ENCODE data around the gene CAVIN4. TPM values are rescaled to one million over a fixed set of nuclear protein-coding genes. Genes with fewer than 3 reads are reported as not detected.
A peak's percentile ranks its signal among the peaks of the same experiment; 100 is the strongest.

CAVIN4 gene
- total RNA-seq, 2 experiments from 2014 or later = 0.11 to 0.16 TPM

DNA sequence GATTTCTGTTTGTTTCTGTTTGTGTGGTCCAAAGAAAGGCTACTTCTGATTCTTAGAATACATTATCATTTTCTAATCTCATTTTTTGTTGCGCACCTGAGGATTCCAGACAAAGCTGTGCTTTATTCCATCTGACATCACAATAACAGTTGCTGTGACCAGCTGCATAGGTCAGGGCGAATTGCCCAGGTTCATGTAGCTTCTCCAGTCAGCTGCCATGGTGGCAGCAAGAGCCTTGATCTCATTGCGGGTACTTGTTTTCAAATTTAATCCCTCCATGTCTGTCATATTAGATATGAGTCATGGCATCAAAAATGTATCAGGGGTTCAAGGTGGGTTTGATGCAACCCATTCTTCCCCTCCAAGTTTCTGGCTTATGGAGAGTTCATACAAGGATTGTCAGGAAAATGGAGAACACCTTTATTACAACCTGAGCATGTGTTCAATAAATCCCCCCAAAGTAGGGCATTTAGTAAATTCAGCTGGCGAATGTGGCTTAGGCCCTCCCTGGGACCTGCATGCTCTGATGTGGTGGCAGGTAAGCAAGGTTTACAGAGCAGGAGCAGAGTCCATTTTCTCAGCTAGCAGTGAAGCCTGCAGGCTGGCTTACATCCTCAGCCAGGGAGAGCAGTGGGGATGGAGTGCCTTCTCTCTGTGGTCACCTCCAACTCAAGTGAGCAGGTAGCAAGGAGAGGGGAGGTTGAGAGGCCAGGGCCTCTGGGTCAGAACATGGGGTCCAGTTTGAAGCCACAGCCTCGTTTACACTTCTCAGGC, 13.9 kb downstream of the CAVIN4 start:
- H3K4me3 Mint-ChIP-seq = no peak overlapping the region
- ChIA-PET POLR2A (no interaction called here), CTCF (interaction anchor here (0.5 to 1.2 kb wide), 2 partner anchors 86 to 125 kb away, joined by 3 read pairs; no protein-coding TSS in a partner anchor)
- no peaks in the 10 kb centered on the region for H3K4me1 Mint-ChIP-seq (ENCODE audit: low read depth)
- no peaks in the 10 kb centered on the region for H3K9me3 Mint-ChIP-seq (ENCODE audit: insufficient read depth)
- ATAC-seq (no peak), DNase-seq (no peak)
- no peaks in the 10 kb centered on the region for H3K36me3 Mint-ChIP-seq (ENCODE audit: low read depth)
- H3K27ac Mint-ChIP-seq = no peak overlapping the region
- peaks cover 2% of the 10 kb centered on the region for H3K27me3 Mint-ChIP-seq (ENCODE audit: low read depth)

DNA sequence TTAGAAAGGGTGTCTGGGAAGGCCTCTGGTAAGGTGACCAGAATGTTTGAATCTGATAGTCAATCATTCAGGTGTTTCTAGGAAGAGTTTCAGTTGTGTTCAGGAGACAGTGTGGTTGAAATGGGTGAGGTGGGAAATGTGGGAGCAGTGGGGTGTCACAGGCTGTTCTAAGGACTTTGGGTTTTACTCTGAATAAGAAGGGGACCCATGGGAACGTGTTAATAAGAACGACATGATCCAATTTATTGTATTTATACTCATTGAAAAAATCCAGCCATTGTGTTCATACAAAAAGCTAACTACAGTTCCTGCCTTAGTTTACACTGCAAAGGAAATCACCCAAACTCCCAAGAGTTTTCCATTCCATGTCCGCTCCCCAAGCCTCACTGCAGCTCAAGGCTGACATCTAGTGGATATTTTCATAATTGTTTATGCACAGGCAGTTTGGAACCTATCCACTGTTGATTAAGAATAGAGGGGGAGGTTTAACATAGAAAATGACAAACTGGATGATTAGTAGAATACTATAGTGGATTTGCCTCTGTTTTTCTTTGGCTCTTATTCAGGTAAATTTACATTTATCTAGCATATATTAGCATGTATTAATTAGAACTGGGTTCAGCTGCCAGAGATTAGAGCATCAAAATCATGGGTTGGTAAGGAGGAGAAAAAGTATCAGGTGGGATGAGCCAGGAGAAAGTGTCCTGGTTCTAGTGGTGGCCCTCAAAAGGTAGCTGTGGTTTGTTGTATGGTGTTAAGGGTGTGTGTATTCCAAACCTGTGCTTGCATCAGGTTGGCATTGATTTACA, 17.7 kb downstream of the CAVIN4 start:
- no peak overlapping the region for H3K27ac Mint-ChIP-seq
- H3K9me3 Mint-ChIP-seq (ENCODE audit: insufficient read depth) = no peaks in the 10 kb centered on the region
- no peak overlapping the region for H3K4me3 Mint-ChIP-seq
- peak; percentile 40 for DNase-seq
- CTCF ChIA-PET = interaction anchor here (0.8 to 2.0 kb wide), 16 partner anchors 9 to 944 kb away, joined by 3 to 7 read pairs (median 4); no protein-coding TSS in a partner anchor
- H3K27me3 Mint-ChIP-seq (ENCODE audit: low read depth) = peaks cover 11% of the 10 kb centered on the region
- peaks cover 16% of the 10 kb centered on the region for H3K4me1 Mint-ChIP-seq (ENCODE audit: low read depth)
- H3K36me3 Mint-ChIP-seq (ENCODE audit: low read depth) = no peaks in the 10 kb centered on the region
- POLR2A ChIA-PET = no interaction called here
- no peak for ATAC-seq

DNA sequence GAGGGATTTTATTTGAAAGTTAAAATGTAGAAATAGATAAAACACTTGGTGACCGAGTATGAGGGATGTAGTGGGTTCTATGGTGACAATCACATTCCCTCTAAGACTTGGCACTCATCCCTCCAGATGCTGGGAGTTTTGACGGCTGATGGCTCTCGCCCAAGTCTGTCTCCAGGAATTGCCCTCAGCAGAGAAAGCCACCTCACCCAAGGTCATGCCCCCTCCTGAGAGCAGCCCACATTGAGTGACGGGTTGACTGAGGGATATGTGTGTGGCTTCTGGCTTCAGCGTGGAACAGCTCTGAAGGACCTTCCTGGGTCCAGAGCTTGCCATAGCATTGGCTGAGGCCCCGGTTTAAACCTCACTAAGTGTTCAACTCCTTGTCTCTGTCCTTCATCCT, 19.4 kb downstream of the CAVIN4 start:
- no peak for DNase-seq
- ATAC-seq = no peak
- ChIA-PET CTCF (interaction anchor here (1.1 to 2.0 kb wide), 5 partner anchors 91 to 715 kb away, joined by 3 to 5 read pairs (median 4); no protein-coding TSS in a partner anchor), POLR2A (no interaction called here)
- peaks cover 11% of the 10 kb centered on the region for H3K27me3 Mint-ChIP-seq (ENCODE audit: low read depth)
- H3K9me3 Mint-ChIP-seq (ENCODE audit: insufficient read depth) = no peaks in the 10 kb centered on the region
- no peak overlapping the region for H3K4me3 Mint-ChIP-seq
- H3K4me1 Mint-ChIP-seq (ENCODE audit: low read depth) = peaks cover 16% of the 10 kb centered on the region
- H3K36me3 Mint-ChIP-seq (ENCODE audit: low read depth) = no peaks in the 10 kb centered on the region
- H3K27ac Mint-ChIP-seq = no peak overlapping the region

DNA sequence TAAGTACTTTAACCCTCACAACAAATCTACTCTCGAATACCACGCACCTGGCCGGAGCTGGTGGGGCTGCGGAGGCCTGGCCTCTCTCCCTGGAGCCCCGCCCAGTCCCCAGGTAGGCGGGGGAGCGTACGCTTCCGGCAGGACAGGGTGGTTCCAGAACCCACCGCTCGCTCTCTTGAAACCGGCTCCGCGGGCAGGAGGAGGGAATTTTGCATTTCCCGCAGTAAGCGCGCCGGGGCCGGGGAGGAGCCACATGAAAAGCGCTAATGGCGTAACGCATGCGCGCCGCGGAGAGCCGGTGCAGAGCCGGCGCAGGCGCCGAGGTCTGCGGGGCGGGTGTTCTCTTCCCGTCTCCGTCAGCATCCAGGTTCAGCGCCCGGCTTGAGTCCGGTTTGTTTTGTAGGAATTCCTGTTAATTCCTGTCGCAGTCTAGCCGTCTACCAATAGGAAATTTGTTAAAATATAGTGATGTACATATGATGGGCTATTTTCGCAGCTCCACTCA, 20.8 kb downstream of the CAVIN4 start:
- H3K27ac Mint-ChIP-seq = no peak overlapping the region
- peaks cover 16% of the 10 kb centered on the region for H3K4me1 Mint-ChIP-seq (ENCODE audit: low read depth)
- DNase-seq (peak; percentile 79), ATAC-seq (peak; percentile 88)
- ChIA-PET POLR2A (interaction anchor here (0.7 kb wide), 1 partner anchor 27 kb away, joined by 3 read pairs; no protein-coding TSS in a partner anchor), CTCF (interaction anchor here (1.1 to 4.8 kb wide), 2 partner anchors 274 to 713 kb away, joined by 3 to 56 read pairs; no protein-coding TSS in a partner anchor)
- H3K9me3 Mint-ChIP-seq (ENCODE audit: insufficient read depth) = no peaks in the 10 kb centered on the region
- H3K27me3 Mint-ChIP-seq (ENCODE audit: low read depth) = peaks cover 11% of the 10 kb centered on the region
- peak overlapping the region; percentile 75 for H3K4me3 Mint-ChIP-seq
- H3K36me3 Mint-ChIP-seq (ENCODE audit: low read depth) = no peaks in the 10 kb centered on the region

- peaks cover 16% of the 10 kb centered on the region for H3K4me1 Mint-ChIP-seq (ENCODE audit: low read depth)
- H3K27ac Mint-ChIP-seq = no peak overlapping the region
- H3K4me3 Mint-ChIP-seq = no peak overlapping the region
- ChIA-PET POLR2A (no interaction called here), CTCF (interaction anchor here (0.7 to 4.8 kb wide), 8 partner anchors 9 to 711 kb away, joined by 3 to 56 read pairs (median 4); no protein-coding TSS in a partner anchor)
- H3K9me3 Mint-ChIP-seq (ENCODE audit: insufficient read depth) = no peaks in the 10 kb centered on the region
- ATAC-seq (no peak), DNase-seq (no peak)
- H3K27me3 Mint-ChIP-seq (ENCODE audit: low read depth) = peaks cover 11% of the 10 kb centered on the region
- H3K36me3 Mint-ChIP-seq (ENCODE audit: low read depth) = no peaks in the 10 kb centered on the region
These were observed 22.7 kb downstream of the CAVIN4 start for GRCh38 chr9:100600521-100601079.

DNA sequence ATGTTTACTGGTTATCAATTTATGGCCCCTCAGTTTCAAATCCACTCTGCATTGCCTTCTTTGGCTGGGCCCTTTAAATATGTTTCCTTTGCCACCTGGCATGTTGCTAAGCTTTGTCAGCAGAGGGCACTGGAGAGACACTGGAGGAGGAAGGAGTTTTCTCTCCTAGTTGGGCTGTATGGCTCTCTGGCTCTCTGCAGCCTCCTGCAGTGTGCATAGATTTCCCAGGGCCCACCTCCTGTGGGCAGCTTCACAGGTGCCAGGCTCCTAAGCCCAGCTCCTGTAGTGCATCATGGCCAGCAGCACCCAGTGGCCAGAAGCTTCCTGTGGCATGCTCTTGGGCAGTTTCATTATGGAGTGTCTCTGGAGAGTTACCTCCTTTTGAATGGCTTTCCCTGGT, 23.3 kb downstream of the CAVIN4 start:
- H3K4me3 Mint-ChIP-seq = no peak overlapping the region
- ATAC-seq = peak; percentile 44
- POLR2A ChIA-PET = no interaction called here
- no peak overlapping the region for H3K27ac Mint-ChIP-seq
- H3K4me1 Mint-ChIP-seq (ENCODE audit: low read depth) = peaks cover 16% of the 10 kb centered on the region
- CTCF ChIA-PET = interaction anchor here (0.7 to 4.8 kb wide), 14 partner anchors 9 to 721 kb away, joined by 3 to 56 read pairs (median 4); no protein-coding TSS in a partner anchor
- DNase-seq = peak; percentile 69
- H3K9me3 Mint-ChIP-seq (ENCODE audit: insufficient read depth) = no peaks in the 10 kb centered on the region
- H3K27me3 Mint-ChIP-seq (ENCODE audit: low read depth) = peaks cover 11% of the 10 kb centered on the region
- no peaks in the 10 kb centered on the region for H3K36me3 Mint-ChIP-seq (ENCODE audit: low read depth)

GRCh38 chr9:100602342-100602801, 24.5 kb downstream of the CAVIN4 start:
- Mint-ChIP-seq H3K4me3 (no peak overlapping the region), H3K27ac (no peak overlapping the region), H3K36me3 (ENCODE audit: low read depth) (no peaks in the 10 kb centered on the region), H3K4me1 (ENCODE audit: low read depth) (peaks cover 16% of the 10 kb centered on the region), H3K27me3 (ENCODE audit: low read depth) (peaks cover 9% of the 10 kb centered on the region), H3K9me3 (ENCODE audit: insufficient read depth) (no peaks in the 10 kb centered on the region)
- no peak for ATAC-seq
- POLR2A ChIA-PET = no interaction called here
- no peak for DNase-seq
- CTCF ChIA-PET = interaction anchor here (0.7 to 4.8 kb wide), 13 partner anchors 10 to 720 kb away, joined by 3 to 56 read pairs (median 4); no protein-coding TSS in a partner anchor

- Mint-ChIP-seq H3K4me3 (no peak overlapping the region), H3K27me3 (ENCODE audit: low read depth) (no peaks in the 10 kb centered on the region), H3K36me3 (ENCODE audit: low read depth) (no peaks in the 10 kb centered on the region), H3K27ac (no peak overlapping the region), H3K9me3 (ENCODE audit: insufficient read depth) (no peaks in the 10 kb centered on the region), H3K4me1 (ENCODE audit: low read depth) (no peaks in the 10 kb centered on the region)
- ATAC-seq (no peak), DNase-seq (no peak)
- ChIA-PET CTCF (no interaction called here), POLR2A (no interaction called here)
These were observed 27.5 kb downstream of the CAVIN4 start for GRCh38 chr9:100605405-100605804.

- no peak for ATAC-seq
- no peaks in the 10 kb centered on the region for H3K4me1 Mint-ChIP-seq (ENCODE audit: low read depth)
- CTCF ChIA-PET = no interaction called here
These were observed 41.3 kb downstream of the CAVIN4 start for GRCh38 chr9:100619194-100619593.

DNA sequence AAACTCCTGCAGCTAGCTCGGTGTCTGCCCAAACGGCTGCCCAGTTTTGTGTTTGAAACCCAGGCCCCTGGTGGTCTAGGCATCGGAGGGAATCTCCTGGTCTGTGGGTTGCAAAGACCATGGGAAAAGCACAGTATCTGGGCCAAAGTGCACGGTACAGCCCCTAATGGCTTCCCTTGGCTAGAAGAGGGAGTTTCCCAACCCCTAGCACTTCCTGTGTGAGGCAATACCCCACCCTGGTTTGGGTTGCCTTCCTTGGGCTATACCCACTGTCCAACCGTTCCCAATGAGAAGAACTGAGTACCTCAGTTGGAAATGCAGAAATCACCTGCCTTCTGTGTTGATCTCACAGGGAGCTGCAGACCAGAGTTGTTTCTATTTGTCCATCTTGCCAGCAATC, 41.8 kb downstream of the CAVIN4 start:
- Mint-ChIP-seq H3K36me3 (ENCODE audit: low read depth) (no peaks in the 10 kb centered on the region), H3K4me1 (ENCODE audit: low read depth) (no peaks in the 10 kb centered on the region), H3K4me3 (no peak overlapping the region), H3K27ac (no peak overlapping the region), H3K9me3 (ENCODE audit: insufficient read depth) (no peaks in the 10 kb centered on the region), H3K27me3 (ENCODE audit: low read depth) (peaks cover 3% of the 10 kb centered on the region)
- no peak for ATAC-seq
- ChIA-PET POLR2A (no interaction called here), CTCF (interaction anchor here (1.3 kb wide), 1 partner anchor 17 kb away, joined by 4 read pairs; no protein-coding TSS in a partner anchor)
- no peak for DNase-seq

More at GRCh38 chr9:100619194-100619593, 41.3 kb downstream of the CAVIN4 start:
- DNase-seq = no peak
- Mint-ChIP-seq H3K36me3 (ENCODE audit: low read depth) (no peaks in the 10 kb centered on the region), H3K4me3 (no peak overlapping the region), H3K9me3 (ENCODE audit: insufficient read depth) (no peaks in the 10 kb centered on the region), H3K27me3 (ENCODE audit: low read depth) (peaks cover 3% of the 10 kb centered on the region), H3K27ac (no peak overlapping the region)
- POLR2A ChIA-PET = no interaction called here

- CTCF ChIA-PET = no interaction called here
- POLR2A ChIA-PET = no interaction called here
- H3K4me1 Mint-ChIP-seq (ENCODE audit: low read depth) = no peaks in the 10 kb centered on the region
- no peaks in the 10 kb centered on the region for H3K27me3 Mint-ChIP-seq (ENCODE audit: low read depth)
- DNase-seq = no peak
- H3K9me3 Mint-ChIP-seq (ENCODE audit: insufficient read depth) = peaks cover 4% of the 10 kb centered on the region
- H3K27ac Mint-ChIP-seq = no peak overlapping the region
- no peak for ATAC-seq
- no peak overlapping the region for H3K4me3 Mint-ChIP-seq
- H3K36me3 Mint-ChIP-seq (ENCODE audit: low read depth) = no peaks in the 10 kb centered on the region
These were observed 46.1 kb downstream of the CAVIN4 start for GRCh38 chr9:100623969-100624368.
